Choroid plexus epithelial cell (primary cell): Measurements from ENCODE around the gene MAPKAP1.

Source experiments
- DNase-seq: peaks from one replicate; pipeline ENCODE4 v3.0.0-alpha.2; 2010; ENCODE audit warnings: low read depth
- H3K4me3 ChIP-seq: 2 replicates; pipeline ENCODE4 v1.5.1; 2011; ENCODE audit warnings: low read depth, mild to moderate bottlenecking, control low read depth, low read length, moderate library complexity
- CTCF ChIP-seq: conservative IDR thresholded peaks from 2 replicates; pipeline ENCODE4 v1.5.1; 2011; ENCODE audit warnings: low read depth, mild to moderate bottlenecking, control low read depth, inconsistent platforms, low read length, moderate library complexity

The MAPKAP1 gene

DNA sequence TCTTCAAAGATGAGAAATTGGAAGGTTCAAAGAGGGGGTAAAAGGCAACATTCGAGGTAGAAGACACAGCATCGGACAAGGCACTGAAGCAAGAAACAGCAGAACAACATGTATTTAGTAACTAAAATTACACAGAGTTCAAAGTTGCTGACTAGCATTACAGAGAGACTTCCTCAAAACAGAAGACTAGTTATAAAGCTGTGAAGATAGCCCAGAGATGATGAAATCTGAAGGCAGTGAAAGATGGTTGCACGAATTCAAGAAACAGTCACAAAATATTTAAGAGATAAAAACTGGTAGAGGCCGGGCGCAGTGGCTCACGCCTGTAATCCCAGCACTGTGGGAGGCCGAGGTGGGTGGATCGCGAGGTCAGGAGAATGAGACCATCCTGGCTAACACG, 16.3 kb downstream of the MAPKAP1 start:
- no peak overlapping the region for H3K4me3 ChIP-seq
- no peak for DNase-seq
- TF ChIP-seq CTCF, result no peak

DNA sequence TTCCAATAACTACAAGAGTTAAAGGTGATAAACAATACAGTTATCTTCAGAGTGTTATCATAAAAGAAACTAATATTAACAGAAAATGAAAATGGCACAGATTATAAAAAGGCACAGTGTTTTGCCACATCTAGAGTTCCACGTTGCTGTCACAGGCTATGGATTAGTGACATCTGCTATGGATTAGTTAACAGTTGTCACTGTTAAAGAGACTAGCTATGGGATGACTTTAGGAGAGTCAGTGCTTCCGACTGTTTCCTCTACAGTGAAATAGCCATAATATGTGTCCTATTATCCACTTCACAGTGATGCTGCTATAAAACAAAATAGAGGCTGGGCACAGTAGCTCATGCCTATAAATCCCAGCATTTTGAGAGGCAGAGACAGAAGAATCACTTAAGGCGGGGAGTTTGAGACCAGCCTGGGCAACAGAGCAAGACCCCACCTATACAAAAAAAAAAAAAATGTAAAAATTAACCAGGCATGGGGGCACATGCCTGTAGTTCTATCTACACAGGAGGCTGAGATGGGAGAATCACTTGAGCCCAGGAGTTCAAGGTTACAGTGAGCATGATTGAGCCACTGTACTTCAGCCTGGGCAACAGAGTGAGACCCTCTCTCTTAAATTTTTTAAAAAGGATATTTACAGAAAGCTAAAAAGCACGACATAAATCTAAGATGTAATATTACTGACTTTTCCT, 19.7 kb downstream of the MAPKAP1 start:
- H3K4me3 ChIP-seq, result no peak overlapping the region
- no peak for DNase-seq
- no peak for TF ChIP-seq CTCF

- TF ChIP-seq CTCF, result no peak
- DNase-seq, result no peak
- H3K4me3 ChIP-seq, result no peak overlapping the region
Observed at GRCh38 chr9:125685167-125685566, 21.8 kb downstream of the MAPKAP1 start.

DNA sequence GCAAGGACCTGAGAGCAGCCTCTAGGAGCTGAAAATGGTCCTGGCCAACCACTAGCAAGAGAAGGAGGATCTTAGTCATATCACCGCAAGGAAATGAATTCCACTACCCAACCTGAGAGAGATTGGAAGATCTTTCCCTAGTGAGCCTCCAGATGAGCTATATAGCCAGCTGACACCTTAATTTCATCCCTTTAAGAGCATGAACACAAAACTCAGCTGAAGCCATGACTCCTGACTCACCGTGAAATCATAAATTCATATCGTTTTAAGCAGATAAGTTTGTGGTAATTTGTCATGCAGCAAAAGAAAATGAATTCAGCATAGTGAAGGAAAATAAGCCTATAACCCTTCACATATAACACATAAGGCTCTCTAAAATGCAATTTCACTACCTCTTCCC, 23.5 kb downstream of the MAPKAP1 start:
- peak; percentile 64 for DNase-seq
- no peak overlapping the region for H3K4me3 ChIP-seq
- TF ChIP-seq CTCF, result no peak

GRCh38 chr9:125682340-125682739, 24.7 kb downstream of the MAPKAP1 start:
- H3K4me3 ChIP-seq, result no peak overlapping the region
- DNase-seq, result no peak
- no peak for TF ChIP-seq CTCF

DNA sequence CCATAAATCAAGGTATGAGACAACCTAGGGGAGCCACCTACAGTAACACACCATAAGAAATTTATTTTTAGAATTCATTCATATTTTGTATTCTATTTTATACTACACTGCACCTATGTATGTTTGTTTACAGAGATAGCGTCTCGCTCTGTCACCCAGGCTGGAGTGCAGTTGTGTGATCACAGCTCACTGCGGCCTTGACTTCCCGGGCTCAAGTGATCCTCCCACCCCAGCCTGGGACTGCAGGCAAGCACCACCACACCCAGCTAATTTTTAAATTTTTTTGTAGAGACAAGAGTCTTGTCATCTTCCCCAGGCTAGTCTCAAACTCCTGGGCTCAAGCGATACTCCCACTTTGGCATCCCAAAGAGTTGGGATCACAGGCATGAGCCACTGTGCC, 25.4 kb downstream of the MAPKAP1 start:
- no peak for DNase-seq
- H3K4me3 ChIP-seq, result no peak overlapping the region
- TF ChIP-seq CTCF, result no peak

DNA sequence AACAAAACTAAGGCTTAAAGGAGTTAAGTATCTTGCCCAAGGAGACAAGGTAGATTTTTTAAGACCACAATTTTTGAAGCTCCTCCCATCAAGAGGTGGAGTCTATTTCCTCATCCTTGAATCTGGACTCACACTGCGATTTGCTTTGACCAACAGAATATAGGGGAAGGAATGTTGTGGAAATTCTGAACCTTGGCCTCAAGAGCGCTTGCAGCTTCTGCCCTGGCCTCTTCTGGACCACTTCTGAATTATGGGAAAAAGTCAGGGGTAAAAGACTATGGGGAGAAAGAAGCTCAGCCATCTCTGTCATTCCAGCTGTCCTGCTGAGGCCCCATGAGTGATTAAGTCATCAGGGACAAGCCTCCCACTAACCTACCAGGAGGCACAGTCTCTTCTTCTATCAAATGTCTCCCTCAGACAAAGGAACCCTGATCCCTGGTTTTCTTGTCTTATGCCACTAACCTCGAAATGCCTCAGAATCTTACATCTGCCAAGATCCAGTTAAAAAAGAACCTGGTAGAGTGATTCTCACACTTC, 25.9 kb downstream of the MAPKAP1 start:
- DNase-seq, result peak; percentile 16
- no peak for TF ChIP-seq CTCF
- H3K4me3 ChIP-seq, result no peak overlapping the region
